ENCODE data around the gene MASP2.

GRCh38 chr1:11059155-11059967 is 12.3 kb upstream of the MASP2 start:
- TF ChIP-seq, protein P1, sequence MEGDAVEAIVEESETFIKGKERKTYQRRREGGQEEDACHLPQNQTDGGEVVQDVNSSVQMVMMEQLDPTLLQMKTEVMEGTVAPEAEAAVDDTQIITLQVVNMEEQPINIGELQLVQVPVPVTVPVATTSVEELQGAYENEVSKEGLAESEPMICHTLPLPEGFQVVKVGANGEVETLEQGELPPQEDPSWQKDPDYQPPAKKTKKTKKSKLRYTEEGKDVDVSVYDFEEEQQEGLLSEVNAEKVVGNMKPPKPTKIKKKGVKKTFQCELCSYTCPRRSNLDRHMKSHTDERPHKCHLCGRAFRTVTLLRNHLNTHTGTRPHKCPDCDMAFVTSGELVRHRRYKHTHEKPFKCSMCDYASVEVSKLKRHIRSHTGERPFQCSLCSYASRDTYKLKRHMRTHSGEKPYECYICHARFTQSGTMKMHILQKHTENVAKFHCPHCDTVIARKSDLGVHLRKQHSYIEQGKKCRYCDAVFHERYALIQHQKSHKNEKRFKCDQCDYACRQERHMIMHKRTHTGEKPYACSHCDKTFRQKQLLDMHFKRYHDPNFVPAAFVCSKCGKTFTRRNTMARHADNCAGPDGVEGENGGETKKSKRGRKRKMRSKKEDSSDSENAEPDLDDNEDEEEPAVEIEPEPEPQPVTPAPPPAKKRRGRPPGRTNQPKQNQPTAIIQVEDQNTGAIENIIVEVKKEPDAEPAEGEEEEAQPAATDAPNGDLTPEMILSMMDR (conservative IDR thresholded peaks at IDR 0.05 in 1 of 2, IDR thresholded peaks at IDR 0.05 in 1 of 2; ENCODE audit: low read depth in 1 of 2, low read length in 2 of 2) = no peak
- no peak for TF ChIP-seq EZH2 (IDR thresholded peaks at IDR 0.05; ENCODE audit: low read length, missing control alignments)

All from fibroblast of lung (primary cell).